HCT116 (cell line): ENCODE measurements around the gene ZNF660. TPM values are rescaled to one million over a fixed set of nuclear protein-coding genes. Genes with fewer than 3 reads are reported as not detected.

Experiments used
- ATAC-seq: fragments of 200-7000 bp; cut with Tn5 transposase; 2 replicates; pipeline ENCODE4 v1.9.1; 2020; ENCODE audit warnings: mild to moderate bottlenecking, moderate library complexity
- BruUV-seq: library from RNA; stranded (reverse); fragments of 400-500 nt; replicated peaks from 2 replicates; lab custom pipeline; 2021; lab: Mats Ljungman, UMichigan
- CTCF ChIA-PET: fragments of 300-600 bp; sonication (Branson Sonifier 250); formaldehyde crosslinking; loops from one replicate; lab custom pipeline; 2021; ENCODE audit warnings: antibody characterized with exemption; lab: Charles Lee
- POLR2A ChIA-PET: fragments of 300-600, 350-600 bp; sonication (Branson Sonifier 250); formaldehyde crosslinking; loops from one replicate; lab custom pipeline; 2021; ENCODE audit warnings: antibody characterized with exemption; lab: Charles Lee
- RAD21 ChIA-PET, 2 experiments: fragments of 300-600 bp; sonication (Branson Sonifier 250); formaldehyde crosslinking; loops; one replicate each; lab custom pipeline; 2023; ENCODE audit warnings: low total read pairs in 2 of 2; ENCODE audit not compliant: uncharacterized antibody in 2 of 2, unreplicated experiment in 2 of 2, low non-redundant PET in 1 of 2; lab: Charles Lee
- DNase-seq: peaks from one replicate; pipeline ENCODE4 v3.0.0-alpha.2; 2010; ENCODE audit warnings: low read depth, low spot score
- H2AFZ ChIP-seq: fragments of 200-600 bp; shearing (Covaris generic), sonication (generic); 2 replicates; pipeline ENCODE4 v1.6.1; 2017; ENCODE audit warnings: low read depth, mixed run types, mixed read lengths, antibody characterized with exemption, low read length; ENCODE audit not compliant: poor library complexity, severe bottlenecking
- H3K27ac ChIP-seq: 2 replicates; pipeline ENCODE4 v1.5.1; 2012; ENCODE audit warnings: low read depth, low read length
- H3K27me3 ChIP-seq: fragments of 200-600 bp; sonication (generic); 2 replicates; pipeline ENCODE4 v1.6.1; 2016; ENCODE audit warnings: mixed run types, low read length, mixed read lengths; ENCODE audit not compliant: insufficient read depth
- H3K36me3 ChIP-seq, 2 experiments: fragments of 200-500 bp in 1 of 2; fragments of 200-600 bp in 1 of 2; sonication (Bioruptor generic) in 1 of 2; sonication (generic) in 1 of 2; 2 replicates each; pipeline versions ENCODE4 v1.5.1 to v1.6.1; 2014 to 2016; ENCODE audit warnings: low read length in 2 of 2, inconsistent platforms in 1 of 2, mixed read lengths in 1 of 2, mixed run types in 1 of 2; ENCODE audit not compliant: insufficient read depth in 2 of 2, control insufficient read depth in 1 of 2
- H3K4me1 ChIP-seq, 2 experiments: fragments of 200-600 bp in 1 of 2; sonication (generic) in 1 of 2; 2 replicates each; pipeline versions ENCODE4 v1.5.1 to v1.6.1; 2012 to 2017; ENCODE audit warnings: low read length in 2 of 2, inconsistent platforms in 1 of 2, mild to moderate bottlenecking in 1 of 2, mixed read lengths in 1 of 2, mixed run types in 1 of 2, moderate library complexity in 1 of 2; ENCODE audit not compliant: insufficient read depth in 2 of 2, control insufficient read depth in 1 of 2
- H3K4me2 ChIP-seq: fragments of 200-600 bp; sonication (generic); 2 replicates; pipeline ENCODE4 v1.6.1; 2017; ENCODE audit warnings: mixed run types, low read length, mixed read lengths
- H3K4me3 ChIP-seq, 2 experiments: fragments of 200-600 bp in 1 of 2; sonication (generic) in 1 of 2; replicated peaks in 1 of 2; 2 replicates each; pipeline ENCODE4 v1.5.1; 2011 to 2016; ENCODE audit warnings: low read length in 2 of 2, control low read depth in 1 of 2, low read depth in 1 of 2, mild to moderate bottlenecking in 1 of 2, mixed read lengths in 1 of 2, mixed run types in 1 of 2
- H3K79me2 ChIP-seq: fragments of 200-600 bp; sonication (generic); 2 replicates; pipeline ENCODE4 v1.6.1; 2017; ENCODE audit warnings: mild to moderate bottlenecking, mixed run types, low read length, moderate library complexity, mixed read lengths; ENCODE audit not compliant: insufficient read depth
- H3K9ac ChIP-seq: fragments of 200-600 bp; sonication (generic); 2 replicates; pipeline ENCODE4 v1.6.1; 2016; ENCODE audit warnings: low read length, mixed read lengths
- H3K9me2 ChIP-seq: fragments of 200-600 bp; sonication (generic), shearing (Covaris generic); 2 replicates; pipeline ENCODE4 v1.6.1; 2017; ENCODE audit warnings: mixed run types, mild to moderate bottlenecking, moderate library complexity; ENCODE audit not compliant: insufficient read depth
- H3K9me3 ChIP-seq, 2 experiments: fragments of 200-500 bp in 1 of 2; fragments of 200-600 bp in 1 of 2; sonication (Bioruptor generic) in 1 of 2; sonication (generic) in 1 of 2; 2 replicates each; pipeline ENCODE4 v1.6.1; 2014 to 2017; ENCODE audit warnings: low read length in 2 of 2, mixed read lengths in 2 of 2, inconsistent platforms in 1 of 2, low read depth in 1 of 2, mild to moderate bottlenecking in 1 of 2, mixed run types in 1 of 2, moderate library complexity in 1 of 2; ENCODE audit not compliant: control insufficient read depth in 1 of 2, insufficient read depth in 1 of 2
- H4K20me1 ChIP-seq: fragments of 200-600 bp; sonication (generic), shearing (Covaris generic); 2 replicates; pipeline ENCODE4 v1.6.1; 2017; ENCODE audit warnings: mixed run types, mild to moderate bottlenecking, moderate library complexity; ENCODE audit not compliant: insufficient read depth
- ATF3 ChIP-seq: IDR thresholded peaks from 2 replicates; pipeline ENCODE4 v1.6.1; 2012
- CBX3 ChIP-seq: IDR thresholded peaks from 2 replicates; pipeline ENCODE4 v1.6.1; 2012; ENCODE audit warnings: low read depth
- CTCF ChIP-seq, 3 experiments: fragments of 200-600 bp in 1 of 3; sonication (generic) in 1 of 3; IDR thresholded peaks in 2 of 3; conservative IDR thresholded peaks in 1 of 3; 2 replicates each; pipeline ENCODE4 v1.5.1; 2012 to 2017; ENCODE audit warnings: low read depth in 2 of 3, low read length in 2 of 3, antibody characterized with exemption in 1 of 3, borderline replicate concordance in 1 of 3, control low read depth in 1 of 3, mild to moderate bottlenecking in 1 of 3, mixed read lengths in 1 of 3, mixed run types in 1 of 3, moderate library complexity in 1 of 3; ENCODE audit not compliant: insufficient read depth in 1 of 3
- EGR1 ChIP-seq: IDR thresholded peaks from 2 replicates; pipeline ENCODE4 v1.6.1; 2012; ENCODE audit warnings: low read depth
- ELF1 ChIP-seq: IDR thresholded peaks from 2 replicates; pipeline ENCODE4 v1.6.1; 2012; ENCODE audit warnings: low read depth, borderline replicate concordance
- EZH2 ChIP-seq: fragments of 200-600 bp; sonication (generic); IDR thresholded peaks from 2 replicates; pipeline ENCODE4 v1.6.1; 2017; ENCODE audit warnings: antibody characterized with exemption, mixed run types
- EZH2phosphoT487 ChIP-seq: fragments of 200-600 bp; IDR thresholded peaks from 2 replicates; pipeline ENCODE4 v1.6.1; 2018; ENCODE audit warnings: antibody characterized with exemption, borderline replicate concordance
- JUND ChIP-seq: IDR thresholded peaks from 2 replicates; pipeline ENCODE4 v1.6.1; 2012
- MAX ChIP-seq: IDR thresholded peaks from 2 replicates; pipeline ENCODE4 v1.6.1; 2012
- POLR2A ChIP-seq: IDR thresholded peaks from 2 replicates; pipeline ENCODE4 v1.7.0; 2011; ENCODE audit warnings: borderline replicate concordance; ENCODE audit not compliant: insufficient read depth, insufficient read length; ENCODE audit errors: extremely low read depth
- RAD21 ChIP-seq: IDR thresholded peaks from 2 replicates; pipeline ENCODE4 v1.6.1; 2012; ENCODE audit warnings: low read depth, mild to moderate bottlenecking
- REST ChIP-seq: IDR thresholded peaks from 2 replicates; pipeline ENCODE4 v1.6.1; 2012; ENCODE audit warnings: low read depth
- SRF ChIP-seq: IDR thresholded peaks from 2 replicates; pipeline ENCODE4 v1.6.1; 2012; ENCODE audit warnings: low read depth
- TCF7L2 ChIP-seq: IDR thresholded peaks from 2 replicates; pipeline ENCODE4 v1.7.0; 2011; ENCODE audit warnings: borderline replicate concordance, inconsistent platforms; ENCODE audit not compliant: insufficient read depth, insufficient read length; ENCODE audit errors: extremely low read depth
- YY1 ChIP-seq: IDR thresholded peaks from 2 replicates; pipeline ENCODE4 v1.6.1; 2011; ENCODE audit warnings: low read length, low read depth, moderate library complexity, mild to moderate bottlenecking; ENCODE audit not compliant: insufficient replicate concordance; ENCODE audit errors: extremely low read depth
- ZBTB33 ChIP-seq: IDR thresholded peaks from 2 replicates; pipeline ENCODE4 v1.6.1; 2011; ENCODE audit warnings: mild to moderate bottlenecking, low read length, moderate library complexity; ENCODE audit not compliant: insufficient replicate concordance; ENCODE audit errors: extremely low read depth
- ZFX ChIP-seq: fragments of 450-650 bp; IDR thresholded peaks from 2 replicates; pipeline ENCODE4 v1.6.1; 2017
- ZNF274 ChIP-seq: fragments of 200-500 bp; sonication (Bioruptor generic); IDR thresholded peaks from 2 replicates; pipeline ENCODE4 v1.6.1; 2014; ENCODE audit warnings: mild to moderate bottlenecking, low read depth, low read length, inconsistent platforms
- intact Hi-C: fragments of 100-400 bp; cut with micrococcal nuclease; formaldehyde crosslinking; loops from 2 replicates; pipeline ENCODE4 v1.10.0; 2022
- total RNA-seq: library from RNA; stranded (reverse); gene quantifications from one replicate; pipeline ENCODE4 v1.2.1, GENCODE V29; 2021; ENCODE audit not compliant: unreplicated experiment

Gene ZNF660
- total RNA-seq, 1 experiment from 2014 or later, result not detected

GRCh38 chr3:44624749-44625480 is 40.2 kb downstream of the ZNF660 start, which contains the start of gene ZNF197:
Gene ZNF197 (plus strand): TSS chr3:44625036. CDS start chr3:44629155, 4,119 bp downstream.
- Histone ChIP-seq H3K4me1 (peaks cover 2 to 15% of the 10 kb centered on the region in 2 experiments; a peak in 3 of 4 replicates), H3K27ac (peak within 1 kb of the TSS; percentile 66), H3K36me3 (peaks cover 0 to 9% of the 10 kb centered on the region in 2 experiments; a peak in 1 of 4 replicates), H3K9me2 (no peaks in the 10 kb centered on the region), H3K9me3 (no peaks in the 10 kb centered on the region), H4K20me1 (no peaks in the 10 kb centered on the region), H2AFZ (peak within 1 kb of the TSS; percentile 91), H3K9ac (peak within 1 kb of the TSS; percentile 74), H3K4me2 (peak within 1 kb of the TSS; percentile 89), H3K27me3 (no peaks in the 10 kb centered on the region), H3K79me2 (peaks cover 47% of the 10 kb centered on the region), H3K4me3 (peak within 1 kb of the TSS; percentile 87 to 90)
- DNase-seq, result peak; percentile 90
- peak; percentile 96 for ATAC-seq
- intact Hi-C loops, result loop anchor here (1.0 to 10.0 kb wide), 4 partner anchors 23 to 300 kb away; partner anchors contain the start of genes ZNF35 and ZNF445
- BruUV-seq, result no TSS peak
- ChIA-PET RAD21 (interaction anchor here in 1 of 2 experiments (0.6 kb wide), 1 partner anchor 1898 kb away, joined by 3 read pairs; no protein-coding TSS in a partner anchor), CTCF (no interaction called here), POLR2A (interaction anchor here (1.1 to 1.2 kb wide), 2 partner anchors 9 to 24 kb away, joined by 3 to 5 read pairs; partner anchors contain the start of gene ZNF35)
- TF ChIP-seq JUND, result no peak; the same call in 1 of the 2 replicates
- no peak for TF ChIP-seq RAD21
- no peak for TF ChIP-seq ZBTB33
- TF ChIP-seq CBX3, result peak; percentile 95
- no peak for TF ChIP-seq REST
- TF ChIP-seq MAX, result peak; percentile 83
- peak; percentile 61 for TF ChIP-seq TCF7L2
- TF ChIP-seq EGR1, result peak; percentile 39; the same call in 1 of the 2 replicates
- no peak for TF ChIP-seq CTCF (IDR thresholded peaks at IDR 0.05 in 2 of 3, conservative IDR thresholded peaks at IDR 0.05 in 1 of 3; ENCODE audit: borderline replicate concordance in 1 of 3, insufficient read depth in 1 of 3, low read depth in 2 of 3, low read length in 2 of 3)
- TF ChIP-seq POLR2A, result peak; percentile 78
- no peak for TF ChIP-seq ATF3
- TF ChIP-seq EZH2phosphoT487, result no peak
- TF ChIP-seq ELF1, result peak; percentile 84
- TF ChIP-seq ZNF274, result no peak
- TF ChIP-seq YY1, result peak; percentile 91
- no peak for TF ChIP-seq EZH2
- TF ChIP-seq SRF, result no peak
- peak; percentile 85 for TF ChIP-seq ZFX
